GM08714 (cell line): ENCODE data around the gene IMP3.

Experiments
- H3K4me3 ChIP-seq: fragments of 200-500 bp; sonication (Bioruptor generic); 2 replicates; pipeline ENCODE4 v1.5.1; 2014; ENCODE audit warnings: mild to moderate bottlenecking, low read length, inconsistent platforms
- ZNF274 ChIP-seq: IDR thresholded peaks from 2 replicates; pipeline ENCODE4 v1.6.1; 2012; ENCODE audit warnings: mild to moderate bottlenecking, low read depth, low read length

Gene IMP3

DNA sequence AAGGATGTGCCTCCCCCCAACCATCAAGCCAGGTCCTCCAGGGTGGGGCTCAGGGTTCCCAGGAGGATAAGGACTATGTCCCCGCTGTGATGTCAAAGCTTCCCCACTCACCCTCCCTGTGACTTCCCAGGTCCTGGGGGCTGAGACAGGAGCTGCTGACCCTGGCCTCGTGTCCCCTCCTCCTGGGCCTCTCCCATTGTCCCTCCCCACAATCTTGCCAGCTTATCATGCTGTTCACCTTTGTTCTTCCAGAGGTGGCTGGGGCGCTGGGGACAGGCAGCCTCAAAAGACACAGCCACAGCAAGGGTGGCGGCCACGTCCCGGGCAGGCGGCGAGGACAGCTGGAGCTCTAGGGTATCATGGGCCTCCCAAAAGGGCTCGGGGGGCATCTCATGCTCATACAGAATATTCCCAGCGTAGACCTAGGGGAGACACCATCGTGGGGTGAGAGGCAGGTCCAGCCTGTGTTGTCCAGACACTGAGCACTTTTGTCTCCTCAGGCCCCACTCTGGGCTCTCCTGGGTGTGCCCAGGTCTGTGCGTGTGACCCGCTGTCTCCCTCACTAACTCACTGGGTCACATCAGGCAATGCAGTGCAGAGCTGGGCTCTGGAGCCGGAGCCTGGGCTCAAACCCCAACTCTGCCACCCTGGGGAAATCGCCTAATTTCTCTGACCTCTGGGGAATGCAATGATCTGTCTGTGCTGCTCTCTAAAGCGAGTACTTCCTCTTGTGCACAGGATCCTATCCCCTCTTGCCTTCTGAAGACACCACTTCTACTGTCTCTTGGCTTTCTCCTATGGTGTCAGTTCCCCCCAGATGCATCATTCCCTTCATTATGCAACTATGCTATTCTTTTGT, 37.7 kb upstream of the IMP3 start:
- no peak for TF ChIP-seq ZNF274
- no peak overlapping the region for H3K4me3 ChIP-seq

- no peak overlapping the region for H3K4me3 ChIP-seq
- TF ChIP-seq ZNF274: no peak
Measured at GRCh38 chr15:75676688-75677464, 36.9 kb upstream of the IMP3 start.

DNA sequence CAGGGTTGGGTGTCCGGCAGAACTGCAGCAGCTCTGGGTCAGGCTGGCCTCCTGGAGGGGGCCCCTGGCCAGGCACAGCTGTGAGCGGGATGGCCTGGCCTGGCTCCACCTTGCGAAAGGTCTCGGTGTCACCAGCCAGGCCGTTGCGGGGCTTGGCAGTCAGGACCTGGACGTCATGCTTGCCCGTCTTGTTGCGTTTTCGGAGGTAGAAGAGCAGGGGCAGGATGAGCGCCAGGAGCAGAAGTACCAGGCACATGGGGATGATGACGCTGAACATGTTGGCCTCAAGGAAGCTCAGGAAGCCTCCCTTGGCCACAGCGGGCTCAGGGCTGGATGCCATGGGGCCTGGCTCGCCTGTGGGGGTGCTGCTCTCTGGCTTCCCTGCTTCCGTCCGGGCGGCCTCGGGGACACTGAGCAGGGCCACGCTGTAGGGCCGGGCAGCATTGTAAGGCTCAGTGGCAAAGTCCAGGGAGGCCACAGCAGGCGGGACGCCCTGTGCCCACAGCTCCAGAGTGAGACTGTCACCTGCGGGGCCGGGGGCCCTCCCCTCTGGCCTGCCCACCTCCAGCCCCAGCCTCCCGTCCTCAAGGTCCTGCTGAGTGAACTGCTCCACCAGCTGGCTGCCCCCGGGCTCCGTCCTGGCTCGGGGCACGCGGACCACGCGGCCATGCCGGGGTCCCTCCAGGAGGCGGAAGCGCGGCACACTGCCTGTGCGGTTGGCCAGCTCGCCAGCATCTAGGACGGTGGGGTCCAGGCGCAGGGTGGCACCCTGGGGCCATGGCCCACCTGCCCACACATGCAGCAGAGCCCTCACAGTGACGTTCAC, 35.8 kb upstream of the IMP3 start:
- TF ChIP-seq ZNF274: no peak
- H3K4me3 ChIP-seq: no peak overlapping the region

- no peak overlapping the region for H3K4me3 ChIP-seq
Measured at GRCh38 chr15:75674366-75674765, 34.3 kb upstream of the IMP3 start.

GRCh38 chr15:75673426-75674235, 33.6 kb upstream of the IMP3 start:
- no peak for TF ChIP-seq ZNF274
- no peak overlapping the region for H3K4me3 ChIP-seq

More at GRCh38 chr15:75674366-75674765, 34.3 kb upstream of the IMP3 start:
- TF ChIP-seq ZNF274: no peak

DNA sequence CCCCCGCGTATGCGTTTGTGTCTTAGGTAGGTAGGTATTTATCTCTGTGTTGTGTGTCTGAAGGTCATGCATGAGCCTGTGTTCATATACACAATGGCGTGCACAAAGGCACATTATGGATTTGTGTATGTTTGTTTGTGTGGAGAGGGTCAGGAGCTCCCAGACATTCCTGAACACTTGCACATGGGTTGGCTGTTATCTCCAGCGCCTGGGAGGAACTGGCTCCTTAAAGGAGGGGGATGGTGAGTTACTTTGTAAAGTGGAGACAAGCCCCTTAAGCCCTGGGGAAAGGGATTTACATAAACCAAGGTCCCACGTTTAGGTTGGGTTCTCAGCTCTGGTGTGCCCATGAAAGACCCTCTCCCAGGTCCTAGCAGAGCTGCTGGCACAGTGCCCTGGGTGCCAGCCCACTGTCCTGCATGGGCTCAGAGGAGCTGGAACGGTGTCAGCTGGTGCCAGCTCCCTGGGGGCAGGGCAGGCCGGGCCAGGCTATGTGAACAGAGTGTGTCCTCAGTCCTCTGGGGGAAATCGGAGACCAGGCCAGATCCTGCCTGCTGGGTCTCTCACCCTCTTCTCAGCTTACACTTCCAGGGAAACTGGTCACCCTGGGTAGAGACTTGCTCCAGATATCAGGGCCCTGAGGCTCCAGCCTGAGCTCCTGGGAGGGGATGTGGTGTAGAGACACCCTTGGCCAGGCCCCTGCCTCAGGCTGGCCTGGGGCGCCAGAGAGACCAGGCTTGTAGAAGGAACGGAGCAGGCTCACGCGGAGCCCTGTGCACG, 32.8 kb upstream of the IMP3 start:
- no peak for TF ChIP-seq ZNF274
- H3K4me3 ChIP-seq: no peak overlapping the region

- no peak overlapping the region for H3K4me3 ChIP-seq
- TF ChIP-seq ZNF274: no peak
Measured at GRCh38 chr15:75671730-75672602, 31.9 kb upstream of the IMP3 start.

GRCh38 chr15:75669879-75670212, 29.8 kb upstream of the IMP3 start:
- no peak for TF ChIP-seq ZNF274
- H3K4me3 ChIP-seq: no peak overlapping the region

DNA sequence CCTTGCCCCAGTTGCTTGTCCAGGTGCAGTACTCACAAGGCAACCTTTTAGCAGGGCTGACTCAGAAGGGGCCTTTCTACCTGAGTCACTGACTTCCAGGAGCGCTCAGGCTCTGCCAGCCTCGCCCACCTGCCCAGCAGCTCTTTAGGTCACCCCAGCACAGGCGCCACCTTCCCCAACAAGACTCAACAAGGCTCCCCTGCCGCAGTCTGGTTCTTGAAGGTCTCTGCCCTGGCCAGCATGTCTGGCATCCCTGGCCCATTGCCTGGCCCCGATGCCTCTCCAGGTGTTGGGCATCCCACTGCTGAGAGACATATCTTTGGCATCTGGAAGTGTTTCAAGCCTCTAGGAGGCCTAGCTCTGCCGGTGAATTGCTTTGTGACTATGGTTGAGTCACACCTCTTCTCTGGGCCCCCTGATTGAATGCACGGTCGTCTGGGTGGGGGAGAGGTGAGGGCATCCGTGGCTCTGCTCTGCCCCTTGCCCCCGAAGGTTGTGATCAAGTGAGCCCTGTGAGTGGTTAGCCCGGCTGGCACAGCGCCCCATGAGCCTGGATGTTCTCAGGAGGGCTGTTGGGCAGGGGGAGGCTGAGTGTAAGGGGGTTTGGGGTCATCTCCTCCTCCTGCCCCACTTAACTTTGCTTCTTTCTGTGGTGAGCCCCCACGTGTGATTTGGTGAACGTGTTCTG, 29.3 kb upstream of the IMP3 start:
- no peak overlapping the region for H3K4me3 ChIP-seq
- no peak for TF ChIP-seq ZNF274

DNA sequence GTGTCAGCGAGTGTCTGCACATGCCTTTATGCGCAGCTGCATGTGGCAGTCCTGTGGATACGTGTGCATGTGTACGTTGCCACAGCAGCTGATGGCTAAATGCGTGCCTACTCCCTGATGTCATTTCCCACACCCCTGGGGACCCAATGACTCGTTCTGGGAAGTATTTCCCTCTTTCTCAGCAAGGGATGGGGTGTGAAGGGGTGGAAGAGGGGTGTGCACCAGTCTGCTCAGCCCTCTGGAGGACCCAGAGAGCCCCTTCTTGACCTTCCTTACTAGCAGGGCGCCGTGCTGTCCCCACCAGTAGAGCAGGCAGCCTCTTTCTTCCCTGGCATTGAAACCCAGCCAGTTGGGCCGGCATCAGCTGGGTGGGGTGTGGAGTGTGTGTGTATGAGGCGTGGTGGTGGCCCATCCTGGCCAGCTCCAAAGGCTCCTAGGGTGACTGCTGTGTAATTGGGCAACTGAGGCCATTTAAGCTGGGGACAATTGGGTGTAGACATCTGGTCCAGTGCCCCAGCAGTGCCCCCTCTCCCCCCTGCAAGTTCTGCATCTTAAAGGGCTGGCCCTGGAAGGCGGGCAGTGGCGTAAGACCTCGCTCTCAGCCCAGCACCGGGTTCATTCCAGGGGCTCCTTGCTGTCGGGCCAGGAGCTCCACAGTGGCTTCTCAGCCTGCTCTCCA, 26.9 kb upstream of the IMP3 start:
- H3K4me3 ChIP-seq: no peak overlapping the region
- no peak for TF ChIP-seq ZNF274

GRCh38 chr15:75663931-75664421, 24.0 kb upstream of the IMP3 start:
- no peak for TF ChIP-seq ZNF274
- no peak overlapping the region for H3K4me3 ChIP-seq
